NCI-H2171 treated with DMSO at 0.1 percent for 48 hours (cell line): Measurements from ENCODE around the gene ASTN2.

Experiments used
- DNase-seq: peaks from one replicate; lab custom pipeline; 2025; lab: John Stamatoyannopoulos, UW

The ASTN2 gene

DNA sequence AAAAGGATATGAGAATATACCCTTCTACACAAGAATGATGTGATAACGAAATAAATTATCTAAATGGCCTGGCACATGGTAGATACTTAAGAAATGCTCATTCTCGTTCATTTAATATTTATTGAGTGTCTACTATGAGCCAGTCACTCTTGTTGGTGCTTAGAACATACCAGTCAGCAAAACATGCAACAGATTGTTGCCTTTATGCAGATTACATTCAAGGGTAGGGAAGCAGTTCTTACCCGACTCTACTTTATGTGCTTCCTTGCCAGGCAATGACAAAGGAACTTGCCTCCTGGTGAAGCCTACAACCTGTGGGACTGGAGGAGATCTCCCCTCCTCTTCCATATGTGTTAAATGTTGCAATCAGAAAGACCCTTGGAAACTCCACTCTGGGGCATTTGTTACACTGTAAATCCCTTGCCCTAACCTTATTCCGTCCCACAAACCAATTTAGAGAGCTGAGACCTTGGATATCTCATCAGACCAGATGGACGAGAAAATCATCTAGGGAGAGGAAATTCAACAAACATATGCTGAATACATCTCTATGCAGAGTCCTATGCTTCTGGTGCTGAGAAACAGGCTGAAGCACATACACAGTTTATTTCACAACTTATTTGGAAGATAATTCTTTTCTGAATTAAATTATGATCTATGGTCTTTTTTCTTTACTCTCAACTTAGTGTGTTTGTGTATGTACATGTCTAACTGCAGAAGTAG, 855.9 kb downstream of the ASTN2 start:
- DNase-seq, result no peak

- DNase-seq, result no peak
Observed at GRCh38 chr9:116558035-116558434, 856.8 kb downstream of the ASTN2 start.

DNA sequence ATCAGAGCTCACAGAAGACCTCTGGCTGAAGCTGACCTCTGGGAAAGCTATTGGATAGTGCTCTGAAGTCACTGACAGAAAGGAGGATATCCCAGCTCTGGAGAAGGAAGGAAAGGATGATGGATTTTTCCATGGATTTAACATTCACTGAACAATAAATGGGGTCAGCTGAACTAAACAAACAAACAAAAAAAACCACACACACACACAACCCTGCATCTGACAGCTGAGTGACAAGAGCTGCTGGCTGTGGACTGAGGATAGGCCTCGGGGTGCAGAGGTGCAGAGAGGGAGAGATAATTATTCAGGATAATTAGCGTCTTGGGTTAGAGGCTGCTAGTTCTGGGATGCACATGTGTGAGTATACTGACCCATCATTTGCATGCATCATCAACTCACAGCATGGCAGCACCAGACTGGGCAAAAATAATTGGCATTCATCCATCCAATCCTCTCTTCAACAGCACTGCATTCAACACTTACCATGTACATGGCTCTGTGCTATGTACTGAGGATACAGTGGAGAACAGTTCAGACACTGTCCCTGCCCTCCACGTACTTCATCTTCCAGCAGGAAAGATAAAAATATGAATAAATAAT, 859.2 kb downstream of the ASTN2 start:
- DNase-seq, result no peak

DNA sequence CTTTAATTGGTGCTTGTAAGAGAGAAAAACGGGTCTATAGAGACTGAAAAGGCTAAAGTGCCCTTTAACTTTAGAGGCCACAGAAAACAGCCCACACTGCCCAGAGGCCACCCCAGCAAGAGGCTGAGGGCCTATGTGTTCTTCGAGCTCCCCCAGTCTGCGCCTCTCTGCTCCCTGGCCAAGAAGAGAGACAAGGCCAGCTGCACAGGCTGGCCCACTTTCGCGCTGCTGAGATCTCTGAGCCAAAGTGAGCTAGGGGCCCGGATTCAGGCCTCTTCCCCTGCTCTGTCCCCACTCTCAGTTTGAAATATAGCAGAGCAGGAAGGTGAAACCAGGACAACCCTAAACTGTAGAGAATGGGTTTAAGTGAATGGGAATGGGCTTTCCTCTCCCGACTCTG, 859.7 kb downstream of the ASTN2 start:
- no peak for DNase-seq

- DNase-seq, result no peak
Observed at GRCh38 chr9:116550696-116551436, 864.0 kb downstream of the ASTN2 start.

GRCh38 chr9:116549786-116550660, 864.8 kb downstream of the ASTN2 start:
- no peak for DNase-seq

DNA sequence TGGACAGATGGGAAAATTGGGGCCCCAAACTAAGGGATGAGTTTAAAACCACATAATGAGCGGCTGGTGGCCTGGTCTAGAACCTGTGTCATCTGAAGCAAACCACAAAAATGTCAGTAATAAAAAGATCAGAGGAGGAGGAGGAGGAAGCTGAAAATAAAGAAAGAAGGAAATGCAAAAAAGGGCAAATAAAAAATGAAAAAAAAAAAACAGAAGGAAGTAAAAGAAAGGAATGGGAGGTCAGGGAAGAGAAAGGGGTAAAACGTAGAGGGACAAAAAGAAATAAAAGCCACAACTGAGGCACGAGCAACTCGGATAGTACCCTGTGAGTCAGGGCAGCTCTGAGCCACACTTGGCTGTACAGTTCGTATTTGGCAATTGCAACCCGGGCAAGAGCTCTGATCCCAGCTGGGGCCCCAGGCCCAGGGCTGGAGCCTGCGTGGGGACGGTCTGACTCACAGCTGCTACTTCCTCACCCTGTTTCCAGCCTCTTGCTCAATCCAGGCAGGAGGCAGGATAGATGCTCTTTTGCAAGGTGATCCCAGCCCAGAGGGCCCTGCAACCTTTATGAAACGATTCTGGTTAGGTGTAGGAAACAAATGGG, 865.7 kb downstream of the ASTN2 start:
- no peak for DNase-seq

DNA sequence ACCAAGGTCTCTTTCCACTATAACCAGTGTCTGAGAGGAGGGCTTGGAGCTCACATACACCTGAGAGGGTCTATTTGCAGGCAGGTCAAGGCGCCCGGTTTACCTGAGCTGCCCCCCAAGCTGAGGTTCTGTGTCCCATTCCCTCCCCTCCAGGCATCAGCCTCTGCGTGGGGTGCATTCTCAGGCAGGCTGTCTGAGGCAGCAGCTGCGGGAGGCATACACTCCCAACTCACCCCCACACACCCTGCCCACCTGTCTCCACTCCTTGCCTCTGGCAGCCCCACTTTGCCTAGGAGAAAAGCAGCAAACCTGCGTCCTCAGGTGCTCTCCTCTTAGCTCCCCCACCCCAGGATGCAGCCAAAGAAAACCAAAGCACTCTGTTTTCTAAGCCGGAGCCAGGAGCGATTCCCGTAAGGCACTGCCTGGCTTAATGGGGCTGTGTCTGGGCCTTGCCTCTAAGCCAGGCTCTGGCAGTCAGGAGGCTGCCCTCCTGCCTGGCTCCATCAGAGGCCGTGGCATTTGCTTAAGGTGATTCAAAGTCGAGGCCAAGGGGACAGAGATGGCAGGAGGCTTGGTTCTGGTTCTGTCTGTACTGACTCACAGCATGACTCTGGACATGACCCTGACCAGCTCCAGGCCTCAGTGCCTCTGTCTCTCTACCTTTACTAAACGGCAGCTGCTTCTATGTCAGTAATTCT, 867.0 kb downstream of the ASTN2 start:
- no peak for DNase-seq

GRCh38 chr9:116546711-116547581, 867.9 kb downstream of the ASTN2 start:
- DNase-seq, result no peak

- no peak for DNase-seq
Observed at GRCh38 chr9:116544896-116545295, 870.0 kb downstream of the ASTN2 start.

- DNase-seq, result no peak
Observed at GRCh38 chr9:116543731-116544400, 871.0 kb downstream of the ASTN2 start.

- peak; percentile 4 for DNase-seq
Observed at GRCh38 chr9:116541402-116541801, 873.5 kb downstream of the ASTN2 start.

- no peak for DNase-seq
Observed at GRCh38 chr9:116539549-116539948, 875.3 kb downstream of the ASTN2 start.

GRCh38 chr9:116525611-116526010, 889.2 kb downstream of the ASTN2 start:
- no peak for DNase-seq

DNA sequence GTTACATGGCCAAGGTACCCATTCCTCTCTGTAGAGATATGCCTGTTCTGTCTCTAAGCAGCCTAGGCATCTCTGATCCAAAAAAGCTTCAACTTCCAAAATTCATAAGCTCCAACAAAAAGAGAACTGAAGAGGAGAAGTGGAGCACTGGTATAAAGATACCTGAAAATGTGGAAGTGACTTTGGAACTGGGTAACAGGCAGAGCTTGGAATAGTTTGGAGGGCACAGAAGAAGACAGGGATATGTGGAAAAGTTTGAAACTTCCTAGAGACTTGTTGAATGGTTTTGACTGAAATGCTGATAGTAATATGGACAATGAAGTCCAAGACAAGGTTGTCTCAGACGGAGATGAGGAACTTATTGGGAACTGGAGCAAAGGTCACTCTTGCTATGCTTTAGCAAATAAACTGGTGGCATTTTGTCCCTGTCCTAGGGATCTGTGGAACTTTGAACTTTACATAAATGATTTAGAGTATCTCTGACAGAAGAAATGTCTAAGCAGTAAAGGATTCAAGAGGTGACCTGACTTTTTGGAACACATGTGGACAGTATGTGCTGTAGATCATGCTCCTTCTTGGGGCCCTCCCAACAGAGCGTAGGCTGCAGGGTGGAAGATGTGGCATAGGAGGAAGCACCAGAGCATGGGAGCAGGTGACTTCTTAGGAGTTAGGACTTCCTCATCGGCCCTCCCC, 889.9 kb downstream of the ASTN2 start:
- no peak for DNase-seq

GRCh38 chr9:116520218-116520617, 894.6 kb downstream of the ASTN2 start:
- no peak for DNase-seq

DNA sequence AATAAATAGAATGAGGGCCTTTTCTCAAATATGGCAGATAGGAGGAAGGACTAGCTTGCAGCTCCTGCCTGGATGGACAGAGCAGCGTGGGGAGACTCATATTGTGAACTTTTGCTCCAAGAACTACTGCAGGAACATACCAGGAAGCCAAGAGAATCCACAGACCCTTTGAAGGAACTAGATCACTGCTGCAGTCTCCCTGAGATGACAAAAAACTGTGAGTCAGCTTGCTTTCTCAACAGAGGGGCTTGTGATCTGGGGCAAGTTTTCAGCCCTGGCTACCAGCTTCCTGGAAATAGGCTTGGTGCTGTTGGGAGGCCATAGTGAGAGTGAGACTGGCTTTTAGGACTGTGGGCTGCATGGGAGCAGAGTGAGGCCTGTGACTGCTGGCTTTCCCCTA, 898.4 kb downstream of the ASTN2 start:
- no peak for DNase-seq

DNA sequence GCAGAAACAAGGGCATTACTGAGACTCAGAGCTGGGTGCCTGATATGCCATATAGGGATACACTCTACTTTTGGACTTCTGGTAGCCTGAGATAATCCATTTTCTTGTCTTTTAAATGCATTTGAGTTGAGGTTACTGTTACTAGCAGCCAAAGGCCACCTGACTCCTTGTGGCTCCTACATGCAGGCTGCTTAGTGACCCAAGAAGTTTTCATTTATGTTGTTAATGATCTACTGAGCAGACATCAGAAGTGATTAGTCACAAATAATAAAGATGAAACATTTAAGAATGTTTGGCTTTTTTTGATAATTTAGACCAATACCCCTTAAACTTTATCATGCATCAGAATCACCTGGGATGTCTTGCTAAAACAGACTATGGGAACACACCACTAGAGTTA, 899.3 kb downstream of the ASTN2 start:
- DNase-seq, result no peak

- DNase-seq, result no peak
Observed at GRCh38 chr9:116506685-116507084, 908.2 kb downstream of the ASTN2 start.
